Fibroblast of mammary gland (primary cell): Measurements from ENCODE around the gene ZNF512B.

Experiments used
- DNase-seq: peaks from one replicate; pipeline ENCODE4 v3.0.0-alpha.2; 2010; ENCODE audit warnings: low read depth
- H3K4me3 ChIP-seq: 2 replicates; pipeline ENCODE4 v1.5.1; 2011; ENCODE audit warnings: low read depth, mild to moderate bottlenecking, low read length, moderate library complexity; ENCODE audit not compliant: control insufficient read depth
- CTCF ChIP-seq: conservative IDR thresholded peaks from 2 replicates; pipeline ENCODE4 v1.5.1; 2011; ENCODE audit warnings: low read depth, low read length, inconsistent platforms; ENCODE audit not compliant: control insufficient read depth, insufficient read depth

ZNF512B gene

GRCh38 chr20:63967330-63968135, 2.2 kb downstream of the ZNF512B start:
- no peak overlapping the region for H3K4me3 ChIP-seq
- DNase-seq = no peak
- no peak for TF ChIP-seq CTCF

- DNase-seq = no peak
- TF ChIP-seq CTCF = no peak
- H3K4me3 ChIP-seq = no peak overlapping the region
Observed at GRCh38 chr20:63966944-63967322, 2.8 kb downstream of the ZNF512B start.

GRCh38 chr20:63966172-63966943, 3.4 kb downstream of the ZNF512B start:
- DNase-seq = no peak
- no peak for TF ChIP-seq CTCF
- no peak overlapping the region for H3K4me3 ChIP-seq

DNA sequence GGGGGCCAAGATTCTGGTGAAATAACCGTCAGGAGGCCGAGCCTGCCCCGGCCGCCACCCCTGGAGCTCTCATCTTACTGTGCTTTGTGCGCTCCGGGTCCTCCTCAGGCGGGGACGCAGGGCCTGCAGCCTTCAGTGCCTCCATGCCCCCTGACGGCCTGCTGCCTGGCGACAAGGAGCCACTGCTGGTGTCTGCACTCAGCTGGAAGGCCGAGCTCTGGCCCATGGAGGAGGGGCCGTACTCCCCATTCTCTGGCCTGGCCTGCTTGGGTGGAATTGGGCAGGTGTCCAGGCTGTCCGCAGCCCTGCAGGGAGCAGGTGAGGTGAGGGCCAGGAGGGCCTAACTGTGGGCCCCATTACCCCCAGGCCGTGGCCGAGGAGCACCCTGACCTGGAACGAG, 5.3 kb downstream of the ZNF512B start:
- DNase-seq = no peak
- TF ChIP-seq CTCF = no peak
- H3K4me3 ChIP-seq = no peak overlapping the region

- DNase-seq = no peak
- H3K4me3 ChIP-seq = no peak overlapping the region
- no peak for TF ChIP-seq CTCF
Observed at GRCh38 chr20:63963784-63964301, 5.9 kb downstream of the ZNF512B start.

GRCh38 chr20:63963348-63963741, 6.4 kb downstream of the ZNF512B start:
- H3K4me3 ChIP-seq = no peak overlapping the region
- DNase-seq = no peak
- no peak for TF ChIP-seq CTCF
